Stomach smooth muscle (tissue), 2 donors: ENCODE results near the gene NPPB.

Experiments used
- H3K27ac ChIP-seq: one replicate; pipeline ENCODE4 v1.7.0; 2013; ENCODE audit warnings: mild to moderate bottlenecking, low read length, inconsistent platforms
- H3K27me3 ChIP-seq, 2 donors: one replicate each; pipeline ENCODE4 v1.7.0; 2013; ENCODE audit warnings: low read length in 2 of 2; ENCODE audit not compliant: insufficient read depth in 2 of 2, control insufficient read depth in 1 of 2
- H3K36me3 ChIP-seq, 2 donors: one replicate each; pipeline ENCODE4 v1.7.0; 2013; ENCODE audit warnings: low read length in 2 of 2; ENCODE audit not compliant: control insufficient read depth in 2 of 2, insufficient read depth in 2 of 2
- H3K4me1 ChIP-seq: one replicate; pipeline ENCODE4 v1.7.0; 2013; ENCODE audit warnings: low read length; ENCODE audit not compliant: control insufficient read depth, insufficient read depth
- H3K4me3 ChIP-seq, 2 donors: one replicate each; pipeline ENCODE4 v1.7.0; 2013; ENCODE audit warnings: low read length in 2 of 2
- H3K9ac ChIP-seq, 2 donors: one replicate each; pipeline ENCODE4 v1.7.0; 2013; ENCODE audit warnings: low read length in 2 of 2, mild to moderate bottlenecking in 1 of 2
- H3K9me3 ChIP-seq, 2 donors: one replicate each; pipeline ENCODE4 v1.7.0; 2013; ENCODE audit warnings: low read length in 2 of 2; ENCODE audit not compliant: control insufficient read depth in 2 of 2
- donor health status: healthy.
- donor health status: Pancreatic carcinoma.

NPPB gene

GRCh38 chr1:11872545-11872944 lies 13.8 kb upstream of the NPPB start:
- H3K9ac ChIP-seq, result no peak overlapping the region
- no peaks in the 10 kb centered on the region for H3K4me1 ChIP-seq
- H3K36me3 ChIP-seq, result no peaks in the 10 kb centered on the region
- H3K27ac ChIP-seq, result no peak overlapping the region
- no peak overlapping the region for H3K4me3 ChIP-seq
- H3K9me3 ChIP-seq, result no peaks in the 10 kb centered on the region
- peaks cover 4 to 10% of the 10 kb centered on the region in 2 donors for H3K27me3 ChIP-seq

- H3K27ac ChIP-seq, result no peak overlapping the region
- no peaks in the 10 kb centered on the region for H3K36me3 ChIP-seq
- no peak overlapping the region for H3K9ac ChIP-seq
- H3K27me3 ChIP-seq, result peaks cover 0 to 7% of the 10 kb centered on the region in 2 donors
- H3K9me3 ChIP-seq, result no peaks in the 10 kb centered on the region
- H3K4me3 ChIP-seq, result no peak overlapping the region
- H3K4me1 ChIP-seq, result no peaks in the 10 kb centered on the region
These were observed 11.0 kb upstream of the NPPB start for GRCh38 chr1:11869650-11870207.

GRCh38 chr1:11869104-11869503 lies 10.4 kb upstream of the NPPB start:
- Histone ChIP-seq H3K36me3 (no peaks in the 10 kb centered on the region), H3K27ac (no peak overlapping the region), H3K9me3 (no peaks in the 10 kb centered on the region), H3K27me3 (peaks cover 0 to 2% of the 10 kb centered on the region in 2 donors), H3K4me3 (no peak overlapping the region), H3K9ac (no peak overlapping the region), H3K4me1 (no peaks in the 10 kb centered on the region)

- H3K4me1 ChIP-seq, result no peaks in the 10 kb centered on the region
- peaks cover 0 to 2% of the 10 kb centered on the region in 2 donors for H3K27me3 ChIP-seq
These were observed 9.7 kb upstream of the NPPB start for GRCh38 chr1:11868331-11868980.

GRCh38 chr1:11862890-11863289 lies 4.1 kb upstream of the NPPB start:
- H3K4me1 ChIP-seq, result peaks cover 4% of the 10 kb centered on the region
- H3K9me3 ChIP-seq, result no peaks in the 10 kb centered on the region
- no peak overlapping the region for H3K27ac ChIP-seq
- no peak overlapping the region for H3K9ac ChIP-seq
- H3K27me3 ChIP-seq, result peaks cover 27 to 28% of the 10 kb centered on the region in 2 donors
- H3K4me3 ChIP-seq, result no peak overlapping the region
- H3K36me3 ChIP-seq, result no peaks in the 10 kb centered on the region

More at GRCh38 chr1:11868331-11868980, 9.7 kb upstream of the NPPB start:
- Histone ChIP-seq H3K36me3 (no peaks in the 10 kb centered on the region), H3K27ac (no peak overlapping the region), H3K9me3 (no peaks in the 10 kb centered on the region), H3K9ac (no peak overlapping the region), H3K4me3 (no peak overlapping the region)

- Histone ChIP-seq H3K9ac (no peak overlapping the region), H3K4me3 (no peak overlapping the region), H3K27ac (no peak overlapping the region), H3K27me3 (peaks cover 38% of the 10 kb centered on the region in 2 donors), H3K4me1 (peaks cover 4% of the 10 kb centered on the region), H3K9me3 (no peaks in the 10 kb centered on the region), H3K36me3 (no peaks in the 10 kb centered on the region)
These were observed 1.8 kb upstream of the NPPB start for GRCh38 chr1:11860587-11860986.

- Histone ChIP-seq H3K9ac (no peak overlapping the region), H3K4me3 (no peak overlapping the region), H3K4me1 (peaks cover 4% of the 10 kb centered on the region), H3K36me3 (no peaks in the 10 kb centered on the region), H3K9me3 (no peaks in the 10 kb centered on the region), H3K27me3 (peaks cover 38% of the 10 kb centered on the region in 2 donors), H3K27ac (no peak overlapping the region)
These were observed 1.3 kb upstream of the NPPB start for GRCh38 chr1:11860083-11860482.

- Histone ChIP-seq H3K27ac (no peak overlapping the region), H3K36me3 (no peaks in the 10 kb centered on the region), H3K4me1 (peaks cover 4% of the 10 kb centered on the region), H3K4me3 (no peak overlapping the region), H3K9me3 (no peaks in the 10 kb centered on the region), H3K27me3 (peaks cover 38 to 44% of the 10 kb centered on the region in 2 donors), H3K9ac (no peak overlapping the region)
These were observed 475 bp upstream of the NPPB start for GRCh38 chr1:11858968-11859871.

- Histone ChIP-seq H3K9me3 (no peaks in the 10 kb centered on the region), H3K36me3 (no peaks in the 10 kb centered on the region), H3K4me3 (no peak overlapping the region), H3K27ac (no peak overlapping the region), H3K4me1 (peaks cover 4% of the 10 kb centered on the region), H3K27me3 (peaks cover 38 to 44% of the 10 kb centered on the region in 2 donors), H3K9ac (no peak overlapping the region)
These were observed 587 bp downstream of the NPPB start for GRCh38 chr1:11858158-11858557.

GRCh38 chr1:11857164-11857851 lies 1.4 kb downstream of the NPPB start:
- Histone ChIP-seq H3K9me3 (no peaks in the 10 kb centered on the region), H3K9ac (no peak overlapping the region), H3K27ac (no peak overlapping the region), H3K4me3 (no peak overlapping the region), H3K36me3 (no peaks in the 10 kb centered on the region), H3K27me3 (peaks cover 35 to 44% of the 10 kb centered on the region in 2 donors), H3K4me1 (peaks cover 4% of the 10 kb centered on the region)
